HG03139 (cell line): ENCODE measurements around the gene MFAP3L.
"Not testable (repeated sequence)": the region's sequence is repeated elsewhere in the genome, so short reads cannot be mapped to it uniquely, and the experiment has no call there.

ENCODE experiments used
- ATAC-seq: cut with Tn5 transposase; IDR thresholded peaks from one replicate; pipeline ENCODE4 v1.9.1; 2021; ENCODE audit not compliant: unreplicated experiment

The MFAP3L gene

DNA sequence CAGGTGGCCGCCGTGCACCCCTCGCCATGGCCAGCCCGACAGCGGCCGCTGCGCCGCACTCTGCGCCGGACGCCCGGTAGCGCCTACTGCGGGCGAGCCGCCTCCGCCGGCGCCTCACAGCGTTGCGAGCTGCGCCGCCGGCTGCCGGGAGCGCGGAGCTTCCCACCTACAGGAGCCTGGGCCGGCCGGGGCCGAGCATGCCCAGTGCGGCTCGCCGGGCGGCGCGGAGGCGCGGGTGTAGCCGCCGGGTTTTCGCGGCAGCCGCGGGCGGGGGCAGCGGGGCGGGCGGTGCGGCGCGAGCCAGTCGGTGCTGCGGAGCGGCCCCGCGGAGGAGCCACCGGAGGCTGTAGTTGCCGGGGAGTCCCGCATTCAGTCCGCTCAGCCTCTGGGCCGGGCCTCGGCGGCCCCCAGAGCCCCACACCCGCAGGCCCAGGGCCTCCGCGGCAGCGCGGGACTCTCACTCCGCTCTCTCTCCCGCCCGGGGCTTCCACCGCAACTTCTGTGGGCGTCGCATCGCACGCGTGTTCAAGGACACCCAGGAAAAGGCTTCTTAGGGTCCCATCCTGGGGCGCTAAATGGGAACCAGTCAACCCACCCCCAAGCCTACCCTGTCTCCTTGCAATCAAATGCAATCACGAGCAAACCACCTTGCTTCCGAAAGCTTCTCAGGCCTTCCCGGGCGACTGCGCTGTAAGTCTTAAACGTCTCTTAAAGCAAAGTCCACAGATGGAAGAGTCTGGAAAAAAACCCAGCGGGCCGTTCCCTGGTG, at the start of gene MFAP3L:
TSS of gene MFAP3L (minus strand) at position 143 of the 769 bp plus-strand sequence. CDS start 20,518 bp downstream, outside the sequence.
- ATAC-seq: peak; percentile 78

DNA sequence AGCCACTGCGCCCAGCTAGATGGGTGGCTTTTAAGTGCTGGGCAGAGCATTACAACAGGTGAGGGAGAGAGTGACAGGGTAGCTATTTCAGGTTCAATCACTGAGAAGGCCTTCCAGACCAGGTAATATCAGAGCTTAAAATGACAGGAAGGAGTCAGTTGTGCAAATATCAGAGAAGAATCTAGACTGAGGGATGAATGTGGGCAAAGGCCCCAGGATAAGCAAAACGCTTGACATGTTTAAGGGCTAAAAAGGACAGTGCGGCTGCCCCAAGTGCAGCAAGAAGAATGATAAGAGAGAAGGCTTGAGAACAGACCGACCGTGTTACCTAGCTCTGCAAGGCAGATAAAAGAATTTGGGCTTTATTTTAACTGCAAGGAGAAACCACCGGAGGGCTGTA, 45.0 kb upstream of the MFAP3L start:
- ATAC-seq: no peak

DNA sequence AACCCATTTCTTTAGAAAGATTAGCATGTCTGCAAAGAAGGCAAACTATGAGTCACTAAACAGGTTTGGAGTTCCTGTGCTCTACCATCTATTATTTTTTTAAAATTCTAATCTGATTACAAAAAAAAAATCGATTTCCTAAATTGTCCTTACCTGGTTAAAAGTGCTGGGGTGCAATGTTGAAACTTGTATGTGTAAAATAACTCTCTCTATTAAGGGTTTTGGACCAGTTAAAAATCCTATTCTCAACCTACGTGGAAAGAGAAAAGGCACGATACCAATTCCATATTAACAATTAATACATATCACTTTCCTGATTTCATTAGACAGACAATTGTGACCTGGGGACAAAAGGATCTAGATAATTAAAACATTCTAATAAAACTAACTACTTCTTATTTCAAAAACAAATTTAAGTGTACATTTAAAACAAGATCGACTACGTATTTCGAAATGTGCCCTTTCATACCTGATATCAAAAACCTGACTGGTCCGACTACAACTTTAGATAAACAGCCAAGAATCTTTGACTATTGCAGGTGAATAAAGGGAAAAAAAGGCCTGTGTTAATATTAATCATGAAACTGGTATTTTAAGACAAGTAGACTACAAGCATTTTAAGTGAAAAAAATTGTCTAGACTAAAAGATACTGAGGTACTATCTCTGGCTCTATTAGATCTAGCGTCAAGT, 42.4 kb upstream of the MFAP3L start:
- ATAC-seq: no peak

DNA sequence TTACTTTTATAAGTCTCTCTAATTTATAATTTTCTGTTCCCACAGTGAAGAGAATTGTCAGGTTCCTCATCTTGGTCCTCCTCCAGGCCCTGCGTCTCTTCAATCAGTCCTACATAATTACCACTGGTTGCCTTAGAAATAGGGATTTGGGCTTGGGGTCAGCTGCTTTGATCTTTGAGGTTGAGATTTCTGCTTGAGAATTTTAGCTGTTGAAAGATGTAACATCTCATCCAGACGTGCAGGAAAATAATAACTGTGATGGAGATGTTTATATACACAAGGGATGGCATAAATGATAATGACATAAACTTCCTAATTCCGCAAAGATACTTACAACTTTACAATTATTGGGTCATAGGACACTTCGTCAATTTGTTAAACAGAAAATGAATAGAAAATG, 33.2 kb upstream of the MFAP3L start:
- ATAC-seq: no peak

DNA sequence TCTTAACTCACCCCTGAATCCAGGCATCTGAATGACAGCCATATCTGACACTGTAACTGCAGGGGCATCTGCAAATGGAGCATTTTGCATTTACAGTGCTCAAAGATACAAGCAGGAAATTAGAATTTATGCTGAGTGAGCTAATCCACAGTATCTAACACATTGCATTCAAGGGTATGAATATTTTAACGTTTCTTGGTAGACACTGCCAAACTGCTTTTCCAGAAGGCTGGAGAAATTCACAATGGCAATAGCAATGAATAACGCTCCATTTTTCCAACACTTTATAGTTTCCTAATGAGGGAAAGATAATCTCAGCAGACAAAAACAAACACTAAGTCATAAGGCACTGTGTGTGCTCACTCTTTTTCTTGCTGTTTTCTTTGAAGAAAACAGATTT, 32.6 kb upstream of the MFAP3L start:
- no peak for ATAC-seq

DNA sequence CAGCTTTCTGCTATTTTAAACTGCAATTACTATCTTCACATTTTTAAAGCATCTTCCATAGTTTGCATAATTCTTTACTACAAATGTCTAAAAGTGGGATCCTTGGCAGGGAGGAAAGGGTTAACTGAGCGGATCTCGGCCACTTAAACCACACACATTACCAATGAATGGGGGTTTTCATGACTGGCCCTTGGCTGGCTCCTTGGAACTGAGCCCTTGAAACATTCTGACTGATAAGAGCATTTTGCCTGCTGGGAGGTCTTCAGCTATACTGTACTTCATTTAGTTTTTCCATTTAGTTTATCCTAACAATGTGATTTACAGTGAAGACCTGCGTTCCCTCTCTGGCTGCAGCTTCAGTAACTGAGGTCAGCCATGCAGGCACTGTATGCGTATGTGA, 31.7 kb upstream of the MFAP3L start:
- ATAC-seq: no peak

DNA sequence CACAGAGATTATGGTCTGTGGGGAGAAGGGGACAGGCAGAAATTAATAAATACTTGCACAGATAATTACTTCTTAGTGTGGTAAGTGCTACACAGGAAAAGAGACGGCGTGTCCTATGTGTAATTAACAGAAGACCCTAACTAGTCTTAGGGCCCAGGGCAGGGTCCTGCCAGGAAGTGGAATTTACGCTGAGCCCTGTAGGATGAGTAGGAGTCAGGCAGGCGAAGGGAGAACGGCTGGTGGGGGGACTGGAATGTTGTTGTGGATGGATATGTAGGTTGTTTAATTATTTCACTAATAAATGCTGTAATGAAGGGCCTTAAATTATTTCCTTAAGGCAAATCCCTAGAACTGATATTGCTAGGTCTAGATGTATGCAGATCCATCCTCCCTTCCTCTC, 26.7 kb upstream of the MFAP3L start:
- ATAC-seq: no peak

DNA sequence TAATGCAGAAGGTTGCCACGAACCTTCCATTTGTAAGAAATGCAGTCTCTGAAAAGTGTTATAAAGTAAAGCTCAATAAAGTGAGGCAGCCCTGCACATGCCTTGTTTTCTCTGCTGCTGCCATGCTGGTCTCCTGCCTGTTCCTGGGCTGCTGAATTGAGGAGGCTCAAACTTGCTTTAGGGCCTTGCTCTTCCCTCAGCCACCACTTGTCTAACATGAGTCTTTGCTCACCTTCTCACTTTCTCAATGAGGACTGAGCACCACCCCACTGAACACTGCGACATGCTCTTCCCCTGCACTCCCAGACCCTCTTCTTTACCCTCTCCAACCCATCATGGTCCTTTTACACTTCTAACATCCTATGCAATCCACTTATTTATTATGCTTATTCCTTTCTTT, 25.2 kb upstream of the MFAP3L start:
- no peak for ATAC-seq

DNA sequence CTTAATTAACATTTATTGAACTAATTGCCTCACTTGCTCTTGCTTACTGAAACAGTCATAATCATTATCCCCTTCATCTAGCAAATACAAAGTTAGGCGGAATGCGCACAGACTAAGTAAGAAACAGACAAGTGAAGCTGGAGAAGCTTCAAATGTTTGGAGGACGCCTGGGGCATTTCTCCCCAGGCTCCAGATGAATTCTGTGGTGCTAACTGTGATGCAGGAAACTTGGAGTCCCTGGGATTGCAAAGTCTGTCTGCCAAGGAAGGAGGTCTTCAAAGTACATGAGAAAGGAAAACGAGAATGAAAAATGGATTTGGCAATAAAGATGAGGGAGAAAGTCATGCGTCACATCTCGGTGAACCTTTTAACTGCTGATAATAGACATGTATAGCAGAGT, 23.6 kb upstream of the MFAP3L start:
- no peak for ATAC-seq

DNA sequence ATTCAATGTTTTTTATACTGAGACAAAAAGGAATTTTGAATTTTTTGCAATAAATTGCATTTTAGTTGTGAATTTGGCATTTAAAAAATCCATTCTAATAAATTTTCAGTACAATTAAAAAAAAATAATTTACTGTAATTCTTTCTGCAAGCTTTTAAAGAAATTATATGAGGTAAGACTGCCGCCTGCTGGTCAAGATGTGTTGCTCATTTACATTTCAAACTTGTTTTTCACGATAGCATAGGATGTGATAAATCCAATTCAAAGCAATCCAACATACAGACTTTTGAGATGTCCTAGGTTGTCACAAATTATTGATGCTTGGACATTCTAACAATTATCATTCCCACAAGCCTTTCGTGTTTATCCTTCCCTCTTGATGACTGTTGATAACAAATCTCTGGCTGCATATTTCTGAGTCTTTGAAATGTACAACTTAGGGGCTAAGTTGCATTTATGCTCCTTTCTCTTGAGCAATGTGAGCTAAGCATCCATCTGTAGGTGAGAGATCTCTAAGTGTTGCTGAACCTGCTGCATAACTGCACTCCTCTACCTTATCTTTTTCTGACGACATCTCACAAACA, 21.7 kb upstream of the MFAP3L start:
- no peak for ATAC-seq

DNA sequence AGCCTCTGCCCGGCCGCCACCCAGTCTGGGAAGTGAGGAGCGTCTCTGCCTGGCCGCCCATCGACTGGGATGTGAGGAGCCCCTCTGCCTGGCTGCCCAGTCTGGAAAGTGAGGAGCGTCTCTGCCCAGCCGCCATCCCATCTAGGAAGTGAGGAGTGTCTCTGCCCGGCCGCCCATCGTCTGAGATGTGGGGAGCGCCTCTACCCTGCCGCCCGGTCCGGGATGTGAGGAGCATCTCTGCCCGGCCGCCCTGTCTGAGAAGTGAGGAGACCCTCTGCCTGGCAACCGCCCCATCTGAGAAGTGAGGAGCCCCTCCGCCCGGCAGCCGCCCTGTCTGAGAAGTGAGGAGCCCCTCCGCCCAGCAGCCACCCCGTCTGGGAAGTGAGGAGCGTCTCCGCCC, 20.0 kb upstream of the MFAP3L start:
- ATAC-seq: not testable (repeated sequence)

DNA sequence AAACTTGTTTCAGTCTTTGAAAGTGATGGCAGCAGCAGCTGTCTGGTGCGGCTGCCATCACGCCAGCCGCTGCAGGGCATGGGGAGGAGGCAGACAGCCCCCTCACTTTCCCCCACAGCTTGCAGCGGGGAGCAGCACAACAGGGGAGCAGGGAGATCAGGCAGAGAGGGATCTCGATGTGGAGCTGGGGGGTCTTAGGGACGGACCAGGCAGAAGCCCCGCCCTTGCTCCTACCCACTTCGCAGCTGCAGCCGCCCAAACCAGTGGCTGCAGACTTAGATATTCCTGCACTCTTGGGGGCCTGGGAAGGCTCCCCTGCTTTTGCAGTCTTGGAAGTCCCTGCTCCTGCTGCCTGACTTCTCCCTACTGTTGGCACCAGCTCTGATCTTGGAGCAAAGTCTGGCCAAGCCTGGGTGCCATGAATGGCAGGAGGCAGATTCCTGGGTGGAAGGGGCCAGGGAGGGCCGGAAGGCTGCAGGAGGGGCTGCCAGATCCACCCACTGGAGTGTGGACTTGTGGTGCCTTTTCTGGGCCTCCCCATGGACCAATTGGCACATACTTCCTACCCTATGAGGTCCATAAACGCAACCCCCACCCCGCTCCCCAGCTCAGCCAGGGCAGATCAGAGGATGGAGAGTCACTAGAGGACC, 14.0 kb upstream of the MFAP3L start:
- ATAC-seq: no peak

DNA sequence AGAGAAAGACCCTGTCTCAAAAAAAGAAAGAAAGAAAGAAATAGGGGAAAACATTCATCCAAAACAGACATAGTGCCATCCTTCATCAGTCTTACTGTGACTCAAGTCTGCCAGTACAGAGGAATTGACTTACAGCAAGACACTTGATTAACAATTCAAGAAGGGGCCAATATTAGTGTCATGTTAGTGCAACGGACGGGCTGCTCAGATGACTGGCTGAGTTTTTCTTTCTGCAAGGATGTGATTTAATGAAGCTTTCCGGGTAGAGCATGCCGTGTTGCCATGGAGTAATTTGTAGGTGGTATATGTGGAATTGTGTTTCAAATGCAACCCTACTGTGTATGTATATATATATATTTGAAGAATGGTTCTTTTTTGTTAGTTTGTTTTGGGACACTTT, 12.6 kb upstream of the MFAP3L start:
- ATAC-seq: no peak

DNA sequence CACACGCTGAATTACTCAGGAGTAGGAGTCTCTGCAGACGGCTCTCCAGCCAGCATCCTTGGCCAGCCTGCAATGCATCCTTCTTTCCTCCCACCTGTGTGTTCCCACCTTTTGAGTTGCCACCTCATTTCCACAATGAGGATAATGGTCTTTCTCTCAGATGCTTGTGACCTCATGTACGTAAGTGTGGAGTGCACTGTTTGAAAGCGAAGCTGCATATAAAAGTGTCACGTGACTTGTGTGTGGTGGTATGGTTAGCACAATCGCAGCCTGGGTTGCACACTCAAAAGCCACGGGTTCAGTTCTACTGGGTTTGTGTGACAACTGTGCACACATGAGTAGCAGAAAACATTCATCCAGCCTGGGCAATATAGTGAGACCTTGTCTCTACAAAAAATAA, 12.0 kb upstream of the MFAP3L start:
- ATAC-seq: no peak

DNA sequence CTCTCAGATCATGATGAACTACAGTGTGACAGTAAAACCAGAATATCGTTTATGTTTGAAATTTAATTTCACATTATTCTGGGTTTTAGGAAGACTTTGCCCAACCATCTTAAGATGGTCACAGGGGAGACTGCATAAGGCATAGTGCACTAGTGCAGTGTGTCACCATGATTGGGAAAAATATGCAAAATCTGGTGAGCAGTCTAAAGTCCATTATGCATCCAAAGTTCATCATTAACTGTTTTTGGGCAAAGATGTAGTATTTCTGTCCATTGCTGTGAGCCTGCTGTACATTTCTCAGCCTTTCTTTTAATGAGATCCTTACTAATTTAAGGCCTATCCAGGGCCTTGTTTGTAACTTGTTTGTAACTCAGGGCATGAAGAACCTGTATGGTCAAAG, 11.3 kb upstream of the MFAP3L start:
- no peak for ATAC-seq

DNA sequence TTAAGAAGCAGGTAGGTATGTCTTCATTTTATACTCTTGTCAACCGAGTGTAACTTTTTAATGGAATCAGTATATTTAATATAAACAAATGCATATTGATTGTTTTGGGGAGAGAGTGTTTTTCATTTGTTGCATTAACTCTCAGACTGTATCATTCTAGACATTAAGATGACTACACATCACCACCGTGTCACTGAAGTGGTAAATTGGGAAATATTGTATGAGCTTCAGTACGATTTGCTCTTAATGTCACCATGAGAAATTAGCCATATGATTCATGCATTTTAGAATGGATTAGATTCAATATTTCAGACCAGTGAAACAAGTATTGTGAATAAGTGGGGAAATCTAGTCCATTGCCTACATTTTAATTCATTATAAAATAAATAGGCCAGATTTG, 9.7 kb upstream of the MFAP3L start:
- no peak for ATAC-seq

DNA sequence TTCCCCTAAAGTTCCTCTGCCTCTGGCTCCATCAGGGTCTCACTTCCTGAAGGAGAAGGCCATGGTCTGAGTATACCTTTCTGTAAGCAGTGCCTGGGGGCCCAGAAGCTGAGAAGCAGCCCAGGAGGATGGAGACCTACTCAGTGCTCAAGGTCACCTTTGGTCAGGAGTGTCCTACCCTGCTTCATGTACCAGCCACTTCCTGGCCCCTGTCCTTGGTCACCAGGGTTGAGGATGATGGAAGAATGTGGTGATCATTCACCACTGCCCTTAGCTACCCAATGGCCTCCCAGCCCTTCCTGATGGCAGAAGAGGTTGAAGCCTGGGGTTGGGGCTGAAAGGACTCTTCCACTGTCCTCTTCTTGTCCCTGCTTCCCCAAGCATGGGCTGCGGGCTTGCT, 9.0 kb upstream of the MFAP3L start:
- ATAC-seq: no peak

DNA sequence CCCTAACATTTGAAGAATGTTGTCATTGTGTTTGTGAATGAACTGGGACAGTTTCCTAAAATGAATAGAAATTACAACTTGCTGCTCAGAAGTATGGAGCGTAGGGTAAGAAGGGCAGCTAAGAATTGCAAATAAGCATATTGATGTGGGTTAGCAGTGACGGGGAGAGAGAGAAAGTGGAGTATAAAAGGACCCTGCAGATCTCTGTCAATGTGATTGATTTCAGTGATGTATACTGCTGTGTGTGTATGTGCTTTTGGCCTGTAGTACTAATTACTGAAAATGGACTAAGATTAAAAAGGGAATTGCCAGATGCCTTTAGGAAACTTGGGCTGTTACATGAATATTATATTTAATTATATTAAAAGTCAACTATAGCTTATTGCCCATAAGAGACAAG, 7.8 kb upstream of the MFAP3L start:
- ATAC-seq: no peak

DNA sequence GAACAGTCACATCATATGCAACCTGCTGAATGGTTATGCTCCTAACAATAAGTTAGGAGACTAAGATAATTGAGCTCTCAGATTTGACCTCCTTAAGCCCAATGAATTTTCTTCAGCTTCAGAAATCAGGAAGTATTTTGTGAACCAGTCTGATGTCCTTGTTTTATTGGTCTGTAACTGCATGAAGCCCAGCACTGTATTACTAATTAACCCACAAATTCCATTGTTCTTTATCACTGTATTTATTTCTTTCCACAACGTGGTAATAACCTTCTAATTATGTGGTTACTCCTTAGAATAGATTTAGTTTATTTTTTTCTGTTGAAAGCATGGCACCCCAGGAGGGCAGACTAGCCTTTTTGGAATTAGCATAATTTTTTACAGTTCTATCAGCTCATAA, 3.9 kb upstream of the MFAP3L start:
- ATAC-seq: no peak

DNA sequence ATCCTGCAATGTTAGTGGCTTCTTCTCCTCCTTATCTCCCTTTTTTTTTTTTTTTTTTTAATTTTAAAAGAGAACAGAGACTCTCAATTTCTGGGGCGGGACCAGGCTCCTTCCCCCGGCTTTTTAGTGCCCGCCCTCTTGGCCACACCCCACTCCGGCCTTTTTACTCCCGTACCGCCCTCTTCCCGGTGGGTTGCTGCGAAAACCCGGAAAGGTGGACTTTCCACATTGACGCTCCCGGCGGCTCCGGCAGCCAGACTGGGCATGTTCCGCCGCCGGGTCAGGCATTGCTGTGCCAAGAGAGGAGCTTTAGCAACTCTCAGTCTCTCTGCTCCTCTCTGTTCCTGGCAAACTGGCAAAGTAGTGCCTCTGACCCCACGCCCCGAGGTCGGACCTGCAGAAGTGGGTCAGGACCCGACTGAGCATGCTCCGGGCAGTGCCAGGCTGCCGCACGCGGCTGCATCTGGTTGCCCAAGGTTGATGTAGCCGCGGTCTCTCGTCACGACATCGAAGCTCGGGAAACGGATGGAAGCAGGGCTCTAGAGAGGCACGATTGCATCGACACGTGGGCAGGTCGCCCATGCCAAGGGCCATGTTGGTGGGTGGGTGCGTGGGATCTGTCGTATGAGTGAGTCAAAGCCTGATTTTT, 1.1 kb upstream of the MFAP3L start:
- ATAC-seq: peak; percentile 60

DNA sequence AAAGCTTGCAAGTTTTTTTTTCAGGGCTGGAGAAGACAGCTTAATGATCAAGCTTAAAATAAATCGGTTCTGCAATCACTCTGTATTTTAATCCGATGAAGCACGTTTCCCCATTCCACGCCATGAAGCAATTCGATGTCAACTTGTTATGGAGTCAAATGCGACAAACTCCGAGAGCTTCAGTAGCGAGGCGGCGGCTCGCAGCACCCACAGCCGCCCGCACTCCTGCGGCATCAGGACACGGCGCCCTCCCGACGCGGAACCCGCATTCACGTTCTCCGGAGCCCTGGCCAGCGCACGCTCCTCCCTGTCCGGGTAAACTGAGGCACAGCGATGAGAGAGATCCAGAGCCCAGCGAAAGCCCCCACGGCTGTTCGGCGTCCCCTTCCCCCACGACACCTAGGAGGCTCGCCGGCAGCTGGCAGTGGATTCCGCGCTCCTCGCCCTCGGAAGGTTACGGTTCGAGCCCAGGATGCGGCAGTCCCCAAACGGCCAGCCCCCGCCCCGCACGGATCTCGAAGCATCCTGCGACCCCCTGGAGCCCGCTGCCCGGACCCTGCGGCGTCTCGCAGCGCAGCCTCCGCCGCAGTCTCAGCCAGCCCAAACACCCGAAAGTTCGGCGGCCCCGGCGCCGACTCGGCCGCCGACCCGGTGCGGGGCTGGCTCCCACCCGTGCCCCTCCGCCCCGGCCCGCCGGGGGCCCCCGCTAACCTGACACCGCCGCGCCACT, 507 bp downstream of the MFAP3L start:
- ATAC-seq: no peak
